Heart left ventricle (tissue), 13 donors: ENCODE results near the gene ZFP36L1.

Experiments used
- CTCF ChIP-seq, 12 donors: fragments of 200-600 bp; sonication (generic) in 4 of 12; IDR thresholded peaks; one replicate each; pipeline versions ENCODE4 v1.5.0 to v1.8.0; 2018 to 2022; ENCODE audit warnings: antibody characterized with exemption in 12 of 12, mild to moderate bottlenecking in 5 of 12
- POLR2A ChIP-seq, 2 donors: fragments of 450-650 bp; IDR thresholded peaks; one replicate each; pipeline ENCODE4 v1.6.1; 2017; ENCODE audit warnings: antibody characterized with exemption in 2 of 2, mild to moderate bottlenecking in 2 of 2, moderate library complexity in 2 of 2
- donor health status: ischemic (EF 13 %, LVEDD 7.1; RV severe dilation, severe dysfunction).
- donor health status: DM: no; HTN: yes; CAD: no.
- donor health status: DM: no; HTN: no; CAD: no.
- donor health status: ischemic (EF 25% LVEDD 6.9; RV normal size, moderate dysfunction).
- donor health status: ischemic (EF 25% LVEDD 5.7; RV mildly dilated, moderate dysfunction).
- donor health status: ischemic (EF 35%, LVEDD 5.7; RV mildly dilated, moderate dysfunction).
- donor health status: nonischemic (EF 11% LVEDD 7.7; RV severe dilation, severe dysfunction).
- donor health status: DM: yes; HTN: yes; CAD: no.
- donor health status: PGD.
- donor health status: ischemic (EF 29% LVEDD 5.4; RV normal size, mild dysfunction).
- donor health status: nonischemic (EF 23%, LVEDD 6.1; RV moderate dilation, normal function).

DNA sequence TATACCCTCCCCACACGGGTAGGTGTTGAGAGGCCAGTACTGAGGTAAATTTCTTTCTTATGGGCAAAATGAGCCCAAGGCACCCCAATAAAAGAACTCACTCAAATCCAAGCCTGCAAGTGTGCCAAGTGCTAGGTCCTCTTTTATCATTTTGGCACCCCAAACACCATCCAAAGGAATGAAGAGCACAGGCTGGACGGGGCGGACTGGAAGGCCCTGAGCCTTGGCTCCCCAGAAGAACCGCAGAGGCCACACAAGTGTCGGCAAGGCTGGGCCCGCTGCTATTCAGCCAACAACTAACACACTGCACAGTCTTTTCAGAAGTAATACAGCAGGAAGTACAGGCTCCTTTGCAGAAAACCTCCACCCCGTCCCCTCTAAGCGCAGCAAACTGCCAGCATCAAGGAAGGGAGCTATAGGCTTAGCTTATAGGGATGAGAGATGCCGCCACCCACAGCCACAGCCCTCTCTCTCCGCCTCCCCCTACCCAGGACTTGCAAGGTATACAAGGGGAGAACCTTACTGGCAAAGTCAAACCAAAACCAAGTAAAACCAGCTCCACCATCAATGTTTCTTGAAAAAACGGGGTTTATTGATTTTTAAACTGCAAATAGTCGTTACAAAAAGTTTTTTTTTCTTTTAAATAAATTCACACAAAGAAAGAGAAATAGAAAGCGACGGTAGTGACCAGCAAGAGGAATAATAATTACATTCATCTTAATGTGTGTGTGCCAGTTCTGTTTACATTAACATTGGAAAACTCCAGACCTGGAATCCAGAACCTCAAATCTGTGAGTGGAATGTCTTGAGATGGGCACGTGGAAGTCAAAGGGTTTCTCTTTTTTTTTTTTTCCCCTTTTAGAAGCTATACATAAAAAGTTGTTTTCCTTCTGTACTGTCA is 5.5 kb downstream of the ZFP36L1 start:
- TF ChIP-seq CTCF (IDR thresholded peaks at IDR 0.05) (no peak), POLR2A (IDR thresholded peaks at IDR 0.05) (no peak)
